ENCODE data around the gene SHANK2.

GRCh38 chr11:71228961-71229360, 23.4 kb downstream of the SHANK2 start:
- TF ChIP-seq, protein P1, sequence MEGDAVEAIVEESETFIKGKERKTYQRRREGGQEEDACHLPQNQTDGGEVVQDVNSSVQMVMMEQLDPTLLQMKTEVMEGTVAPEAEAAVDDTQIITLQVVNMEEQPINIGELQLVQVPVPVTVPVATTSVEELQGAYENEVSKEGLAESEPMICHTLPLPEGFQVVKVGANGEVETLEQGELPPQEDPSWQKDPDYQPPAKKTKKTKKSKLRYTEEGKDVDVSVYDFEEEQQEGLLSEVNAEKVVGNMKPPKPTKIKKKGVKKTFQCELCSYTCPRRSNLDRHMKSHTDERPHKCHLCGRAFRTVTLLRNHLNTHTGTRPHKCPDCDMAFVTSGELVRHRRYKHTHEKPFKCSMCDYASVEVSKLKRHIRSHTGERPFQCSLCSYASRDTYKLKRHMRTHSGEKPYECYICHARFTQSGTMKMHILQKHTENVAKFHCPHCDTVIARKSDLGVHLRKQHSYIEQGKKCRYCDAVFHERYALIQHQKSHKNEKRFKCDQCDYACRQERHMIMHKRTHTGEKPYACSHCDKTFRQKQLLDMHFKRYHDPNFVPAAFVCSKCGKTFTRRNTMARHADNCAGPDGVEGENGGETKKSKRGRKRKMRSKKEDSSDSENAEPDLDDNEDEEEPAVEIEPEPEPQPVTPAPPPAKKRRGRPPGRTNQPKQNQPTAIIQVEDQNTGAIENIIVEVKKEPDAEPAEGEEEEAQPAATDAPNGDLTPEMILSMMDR (IDR thresholded peaks at IDR 0.05), result no peak
- TF ChIP-seq POLR2A (IDR thresholded peaks at IDR 0.05), result no peak

Measured in upper lobe of left lung (tissue), 4 donors.